Measurements from ENCODE around the gene PNKP.

Gene PNKP

DNA sequence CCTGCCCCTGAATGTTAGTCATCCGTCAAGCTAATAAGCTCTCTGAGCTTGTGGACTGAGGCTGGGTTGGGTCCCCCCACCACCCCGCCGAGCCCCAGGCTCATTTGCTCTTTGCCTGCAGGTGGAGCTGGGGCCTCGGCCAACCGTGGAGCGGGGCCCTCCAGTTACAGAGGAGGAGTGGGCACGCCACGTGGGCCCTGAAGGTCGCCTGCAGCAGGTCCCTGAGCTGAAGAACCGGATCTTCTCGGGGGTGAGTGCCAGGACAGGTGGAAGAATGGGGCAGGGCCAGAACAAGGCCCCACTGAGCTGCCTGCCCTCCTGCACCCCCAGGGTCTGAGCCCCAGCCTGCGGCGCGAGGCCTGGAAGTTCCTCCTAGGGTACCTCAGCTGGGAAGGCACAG is 15.3 kb upstream of the PNKP start:
- H3K4me1 Mint-ChIP-seq (ENCODE audit: low read depth), result peaks cover 16% of the 10 kb centered on the region
- H3K4me3 Mint-ChIP-seq, result no peak overlapping the region
- peaks cover 2% of the 10 kb centered on the region for H3K36me3 Mint-ChIP-seq
- no peaks in the 10 kb centered on the region for H3K27me3 Mint-ChIP-seq
- no peaks in the 10 kb centered on the region for H3K9me3 Mint-ChIP-seq (ENCODE audit: low read depth)
- H3K27ac Mint-ChIP-seq, result no peak overlapping the region

- peaks cover 16% of the 10 kb centered on the region for H3K4me1 Mint-ChIP-seq (ENCODE audit: low read depth)
- H3K4me3 Mint-ChIP-seq, result no peak overlapping the region
- H3K9me3 Mint-ChIP-seq (ENCODE audit: low read depth), result no peaks in the 10 kb centered on the region
- H3K27ac Mint-ChIP-seq, result no peak overlapping the region
- H3K27me3 Mint-ChIP-seq, result no peaks in the 10 kb centered on the region
- H3K36me3 Mint-ChIP-seq, result peaks cover 2% of the 10 kb centered on the region
Measured at GRCh38 chr19:49881672-49882394, 14.5 kb upstream of the PNKP start.

- H3K9me3 Mint-ChIP-seq (ENCODE audit: low read depth), result no peaks in the 10 kb centered on the region
- H3K4me1 Mint-ChIP-seq (ENCODE audit: low read depth), result peaks cover 16% of the 10 kb centered on the region
- no peaks in the 10 kb centered on the region for H3K36me3 Mint-ChIP-seq
- H3K27me3 Mint-ChIP-seq, result no peaks in the 10 kb centered on the region
- no peak overlapping the region for H3K4me3 Mint-ChIP-seq
- no peak overlapping the region for H3K27ac Mint-ChIP-seq
Measured at GRCh38 chr19:49881186-49881585, 13.8 kb upstream of the PNKP start.

GRCh38 chr19:49880162-49880869 is 12.9 kb upstream of the PNKP start:
- Mint-ChIP-seq H3K36me3 (no peaks in the 10 kb centered on the region), H3K4me1 (ENCODE audit: low read depth) (peaks cover 19% of the 10 kb centered on the region), H3K9me3 (ENCODE audit: low read depth) (no peaks in the 10 kb centered on the region), H3K27ac (no peak overlapping the region), H3K4me3 (no peak overlapping the region), H3K27me3 (no peaks in the 10 kb centered on the region)

- Mint-ChIP-seq H3K27me3 (no peaks in the 10 kb centered on the region), H3K9me3 (ENCODE audit: low read depth) (no peaks in the 10 kb centered on the region), H3K4me1 (ENCODE audit: low read depth) (peaks cover 23% of the 10 kb centered on the region), H3K27ac (no peak overlapping the region), H3K4me3 (peak overlapping the region; percentile 5), H3K36me3 (no peaks in the 10 kb centered on the region)
Measured at GRCh38 chr19:49879243-49879963, 12.0 kb upstream of the PNKP start.

- H3K36me3 Mint-ChIP-seq, result no peaks in the 10 kb centered on the region
- H3K9me3 Mint-ChIP-seq (ENCODE audit: low read depth), result no peaks in the 10 kb centered on the region
- H3K4me1 Mint-ChIP-seq (ENCODE audit: low read depth), result peaks cover 23% of the 10 kb centered on the region
- H3K27ac Mint-ChIP-seq, result no peak overlapping the region
- H3K27me3 Mint-ChIP-seq, result no peaks in the 10 kb centered on the region
- H3K4me3 Mint-ChIP-seq, result no peak overlapping the region
Measured at GRCh38 chr19:49878744-49879070, 11.3 kb upstream of the PNKP start.

GRCh38 chr19:49877879-49878743 is 10.7 kb upstream of the PNKP start:
- no peaks in the 10 kb centered on the region for H3K36me3 Mint-ChIP-seq
- H3K27me3 Mint-ChIP-seq, result no peaks in the 10 kb centered on the region
- no peaks in the 10 kb centered on the region for H3K9me3 Mint-ChIP-seq (ENCODE audit: low read depth)
- peaks cover 23% of the 10 kb centered on the region for H3K4me1 Mint-ChIP-seq (ENCODE audit: low read depth)
- H3K4me3 Mint-ChIP-seq, result no peak overlapping the region
- H3K27ac Mint-ChIP-seq, result no peak overlapping the region

DNA sequence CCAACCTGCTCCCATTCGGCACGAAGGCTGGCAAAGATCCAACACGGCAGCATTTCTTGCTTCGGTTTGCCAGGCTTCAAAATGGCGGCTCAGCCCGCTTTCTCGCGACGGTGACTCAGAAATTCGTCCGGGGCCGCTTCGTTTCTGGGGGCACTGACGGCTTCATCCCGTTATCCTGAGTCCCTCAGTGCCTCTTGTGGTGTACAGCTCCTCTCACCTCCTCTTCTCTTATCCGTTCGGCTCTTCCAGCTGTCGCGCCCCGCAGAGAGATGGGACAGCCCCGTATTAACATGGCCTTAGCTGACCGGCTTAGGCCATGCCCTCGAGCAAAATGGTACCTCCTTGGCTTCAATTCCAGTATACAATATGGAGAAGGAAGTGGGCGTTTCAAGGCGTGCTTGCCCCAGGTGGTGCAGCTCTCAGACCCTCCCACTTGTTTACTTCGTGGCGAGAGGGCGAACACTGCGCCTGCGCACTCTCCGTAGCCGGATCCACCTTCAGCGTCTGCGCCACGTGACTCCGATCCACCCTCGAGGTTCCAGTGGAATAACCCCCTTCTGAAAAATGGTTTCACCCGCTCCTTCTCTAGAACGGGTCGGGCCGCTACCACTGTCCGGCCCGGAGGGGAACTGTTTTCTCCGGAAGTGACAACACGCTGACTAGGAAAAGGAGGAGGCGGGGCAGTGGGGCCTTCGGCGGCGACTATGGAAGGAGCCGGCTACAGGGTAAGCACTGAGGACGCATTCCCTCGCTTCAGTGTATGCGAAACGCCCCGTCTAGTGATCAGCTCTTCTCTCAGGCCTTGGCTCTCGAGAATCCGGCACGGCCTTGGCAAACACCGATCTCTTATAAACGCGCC is 9.9 kb upstream of the PNKP start, which contains the start of the genes AKT1S1 and TBC1D17:
AKT1S1 (minus strand) TSS at position 336 of the 859 bp plus-strand sequence. CDS start 4,060 bp downstream, outside the sequence.
TBC1D17 (plus strand) TSS at position 683 of the 859 bp plus-strand sequence; CDS start at position 705, 22 bp downstream.
- Mint-ChIP-seq H3K4me3 (no peak within 1 kb of the TSS), H3K36me3 (no peaks in the 10 kb centered on the region), H3K9me3 (ENCODE audit: low read depth) (no peaks in the 10 kb centered on the region), H3K27me3 (no peaks in the 10 kb centered on the region), H3K4me1 (ENCODE audit: low read depth) (peaks cover 23% of the 10 kb centered on the region), H3K27ac (no peak within 1 kb of the TSS)

- no peak overlapping the region for H3K27ac Mint-ChIP-seq
- no peaks in the 10 kb centered on the region for H3K9me3 Mint-ChIP-seq (ENCODE audit: low read depth)
- H3K36me3 Mint-ChIP-seq, result no peaks in the 10 kb centered on the region
Measured at GRCh38 chr19:49876422-49877019, 9.1 kb upstream of the PNKP start.

DNA sequence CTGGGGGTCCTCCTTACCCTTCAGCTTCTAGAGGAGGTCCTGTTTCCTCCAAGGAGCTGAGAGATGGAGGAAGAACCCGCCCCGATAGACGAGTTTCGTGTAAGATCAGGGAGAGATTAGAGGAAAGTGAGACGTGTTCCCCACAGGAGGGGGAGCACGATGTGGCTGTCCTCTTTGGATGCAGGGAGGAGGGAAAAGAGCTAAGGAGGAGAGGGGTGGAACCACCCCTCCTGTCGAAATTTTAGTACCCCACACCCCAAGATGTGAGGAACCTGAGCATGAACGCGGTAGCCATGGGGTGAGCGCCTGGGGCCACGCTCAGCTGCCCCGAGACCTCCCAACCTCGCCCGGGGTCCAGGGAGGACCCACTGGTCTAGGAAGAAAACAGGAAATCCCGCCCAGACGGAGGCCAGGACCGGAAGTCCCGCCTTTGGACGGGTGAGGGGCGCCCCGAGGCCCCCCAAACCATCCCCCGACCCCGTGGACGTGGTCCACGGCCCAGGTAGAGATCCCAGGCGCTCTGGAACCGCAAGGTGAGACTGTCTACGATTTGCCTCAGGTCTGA is 8.6 kb upstream of the PNKP start:
- no peaks in the 10 kb centered on the region for H3K27me3 Mint-ChIP-seq
- H3K36me3 Mint-ChIP-seq, result no peaks in the 10 kb centered on the region
- no peak overlapping the region for H3K27ac Mint-ChIP-seq
- H3K9me3 Mint-ChIP-seq (ENCODE audit: low read depth), result no peaks in the 10 kb centered on the region
- H3K4me1 Mint-ChIP-seq (ENCODE audit: low read depth), result peaks cover 26% of the 10 kb centered on the region
- H3K4me3 Mint-ChIP-seq, result no peak overlapping the region

More at GRCh38 chr19:49876422-49877019, 9.1 kb upstream of the PNKP start:
- no peak overlapping the region for H3K4me3 Mint-ChIP-seq
- peaks cover 26% of the 10 kb centered on the region for H3K4me1 Mint-ChIP-seq (ENCODE audit: low read depth)
- H3K27me3 Mint-ChIP-seq, result no peaks in the 10 kb centered on the region

DNA sequence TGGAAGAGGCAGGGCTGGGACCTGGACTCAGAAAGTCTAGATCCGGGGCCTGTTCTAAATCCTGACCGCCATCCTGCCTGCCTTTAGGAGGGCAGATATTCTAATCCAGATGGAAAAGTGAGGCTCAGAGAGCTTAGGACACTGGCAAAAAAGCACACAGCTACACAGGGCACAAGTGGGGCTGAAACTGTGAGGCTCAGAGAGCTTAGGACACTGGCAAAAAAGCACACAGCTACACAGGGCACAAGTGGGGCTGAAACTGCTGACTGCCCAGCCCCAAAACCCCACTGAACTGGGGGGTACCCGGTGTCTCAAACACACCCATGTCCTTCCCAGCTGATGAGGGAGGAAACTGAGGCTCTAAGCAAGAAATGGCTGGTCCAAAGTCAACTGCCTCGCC is 7.8 kb upstream of the PNKP start:
- H3K4me3 Mint-ChIP-seq, result no peak overlapping the region
- no peak overlapping the region for H3K27ac Mint-ChIP-seq
- peaks cover 30% of the 10 kb centered on the region for H3K4me1 Mint-ChIP-seq (ENCODE audit: low read depth)
- H3K36me3 Mint-ChIP-seq, result no peaks in the 10 kb centered on the region
- H3K27me3 Mint-ChIP-seq, result no peaks in the 10 kb centered on the region
- no peaks in the 10 kb centered on the region for H3K9me3 Mint-ChIP-seq (ENCODE audit: low read depth)

DNA sequence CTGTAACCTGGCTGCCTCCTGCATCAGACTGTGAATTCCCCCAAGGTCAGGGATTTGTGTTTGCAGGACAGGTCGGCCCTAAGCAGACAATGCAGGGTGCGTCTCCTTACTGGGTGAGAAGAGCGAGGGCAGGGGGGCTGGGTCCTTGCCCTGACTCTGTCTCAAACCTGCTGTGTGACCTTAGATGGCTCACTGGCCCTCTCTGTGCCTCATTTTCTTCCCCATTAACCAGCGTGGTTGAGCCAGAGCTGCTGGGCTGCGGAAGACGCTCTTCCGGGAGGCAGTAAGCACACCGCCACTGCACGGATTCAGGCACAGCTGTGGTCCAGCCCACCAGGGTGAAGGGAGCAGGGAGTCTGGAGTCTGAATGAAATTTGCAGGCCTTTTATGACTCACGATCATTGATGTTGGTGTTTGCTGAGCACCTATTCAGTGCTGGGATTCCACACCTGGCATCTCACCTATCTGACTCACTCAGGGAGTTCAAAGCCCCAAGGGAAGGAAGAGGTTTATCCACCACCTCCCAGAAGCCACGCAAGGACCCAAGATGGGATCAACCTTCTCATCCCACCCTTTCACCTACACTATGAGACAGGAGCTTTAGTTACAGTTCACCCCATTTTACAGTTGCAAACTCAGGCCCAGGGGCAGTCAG is 7.3 kb upstream of the PNKP start:
- peak overlapping the region; percentile 17 for H3K4me3 Mint-ChIP-seq
- no peaks in the 10 kb centered on the region for H3K9me3 Mint-ChIP-seq (ENCODE audit: low read depth)
- H3K36me3 Mint-ChIP-seq, result no peaks in the 10 kb centered on the region
- no peak overlapping the region for H3K27ac Mint-ChIP-seq
- no peaks in the 10 kb centered on the region for H3K27me3 Mint-ChIP-seq
- peaks cover 31% of the 10 kb centered on the region for H3K4me1 Mint-ChIP-seq (ENCODE audit: low read depth)

DNA sequence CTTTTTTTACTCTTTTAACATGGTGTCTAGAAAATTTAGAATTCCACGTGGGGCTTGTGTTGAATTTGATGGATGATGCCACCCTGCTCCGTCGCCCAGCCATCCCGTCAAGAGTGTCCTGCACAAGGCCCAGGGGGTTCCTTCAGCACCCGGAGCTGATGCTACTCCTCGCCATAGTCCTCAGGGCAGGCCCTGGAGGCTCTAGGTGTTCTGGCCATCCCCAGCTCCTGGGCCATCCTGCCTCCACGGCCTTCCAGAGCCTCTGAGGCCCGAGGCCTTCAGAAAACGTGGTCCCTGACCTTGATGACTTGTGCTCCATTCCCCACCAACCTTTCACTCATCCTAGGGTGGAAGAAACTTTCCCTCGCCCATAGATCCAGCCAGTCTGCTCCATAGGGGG is 6.5 kb upstream of the PNKP start:
- no peak overlapping the region for H3K4me3 Mint-ChIP-seq
- no peak overlapping the region for H3K27ac Mint-ChIP-seq

More for the DNA sequence above, 6.5 kb upstream of the PNKP start:
- no peaks in the 10 kb centered on the region for H3K36me3 Mint-ChIP-seq
- H3K9me3 Mint-ChIP-seq (ENCODE audit: low read depth), result no peaks in the 10 kb centered on the region
- no peaks in the 10 kb centered on the region for H3K27me3 Mint-ChIP-seq
- H3K4me1 Mint-ChIP-seq (ENCODE audit: low read depth), result peaks cover 25% of the 10 kb centered on the region

Measured in activated naive CD8-positive, alpha-beta T cell (primary cell).